ENCODE measurements around the gene NME9. TPM values are rescaled to one million over a fixed set of nuclear protein-coding genes. Genes with fewer than 3 reads are reported as not detected.

Gene NME9
- total and polyA plus RNA-seq, 10 of the 15 experiments (the other 5 are each of a cell fraction or from before 2014, with no cell fraction given): 0.09 to 0.68 (median 0.22) TPM; not detected in 6

DNA sequence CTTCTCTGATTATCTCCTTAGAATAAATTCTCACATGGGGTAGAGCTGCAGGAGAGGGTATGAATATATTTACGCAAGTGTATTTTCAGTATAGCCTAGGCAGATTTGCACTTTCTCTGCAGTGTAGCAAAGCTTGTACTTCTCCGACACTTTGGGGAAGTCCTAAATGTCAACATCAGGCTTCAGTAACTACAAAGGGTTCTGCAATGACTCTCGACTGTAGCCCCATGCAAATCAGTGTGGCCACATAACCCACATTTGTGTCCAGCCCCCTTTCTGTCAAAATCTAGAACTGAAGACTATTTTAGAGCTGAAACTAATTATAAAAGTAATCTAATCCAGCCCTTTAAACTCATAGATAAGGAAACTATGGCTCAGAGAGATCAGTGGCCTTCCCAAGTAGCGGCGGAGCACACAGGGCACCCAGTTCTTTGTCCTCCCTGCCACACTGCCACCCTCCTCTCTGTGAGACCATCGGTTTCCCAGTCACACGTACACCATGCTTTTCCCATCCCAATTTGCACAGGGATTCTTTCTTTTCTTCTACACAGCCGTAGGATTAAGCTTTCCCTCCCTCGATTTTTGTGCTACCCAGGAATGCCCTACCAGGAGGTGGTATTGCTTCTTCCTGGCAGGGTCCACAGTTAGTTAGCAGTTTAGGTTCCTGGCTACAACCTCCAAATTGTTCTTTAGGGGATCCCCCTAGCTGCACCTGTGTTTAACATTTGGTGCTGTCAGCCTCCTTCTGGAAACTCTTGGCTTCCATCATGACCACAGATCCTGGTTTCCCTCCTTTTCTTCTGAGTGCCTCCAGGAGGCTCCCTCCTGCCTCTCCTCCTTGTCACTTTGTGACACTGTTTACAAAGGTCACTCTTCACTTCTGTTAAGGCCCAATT, 41.7 kb upstream of the NME9 start (continued):
- TF ChIP-seq RELB (IDR thresholded peaks at IDR 0.05; ENCODE audit: low read depth) (no peak), GABPA (IDR thresholded peaks at IDR 0.05; ENCODE audit: low read depth) (peak; percentile 23; the same call in 1 of the 2 replicates), BHLHE40 (IDR thresholded peaks at IDR 0.05; ENCODE audit: borderline replicate concordance in 1 of 2, low read depth in 2 of 2, low read length in 1 of 2) (peak; percentile 17 to 37; a peak in 2 of 4 replicates)

- ATAC-seq: no peak
- intact Hi-C loops (cut with micrococcal nuclease; ENCODE audit: unreplicated experiment) (no loop called here), in situ Hi-C loops (cut with MboI) (no loop called here)
- Histone ChIP-seq H3K79me2 (ENCODE audit: control insufficient read depth, insufficient read depth, low read length) (no peaks in the 10 kb centered on the region), H3K4me3 (no peak overlapping the region), H3K9ac (ENCODE audit: control insufficient read depth, insufficient read depth, low read length) (no peak overlapping the region), H3K4me2 (ENCODE audit: control insufficient read depth, insufficient read depth) (no peak overlapping the region), H3K4me1 (ENCODE audit: control insufficient read depth, insufficient read depth, low read length) (peaks cover 17% of the 10 kb centered on the region), H2AFZ (ENCODE audit: control insufficient read depth, low read depth, low read length) (no peak overlapping the region), H3K36me3 (ENCODE audit: control insufficient read depth in 2 of 2, insufficient read depth in 2 of 2, low read length in 1 of 2) (no peaks in the 10 kb centered on the region), H3K9me3 (replicated peaks; ENCODE audit: control insufficient read depth, insufficient read depth, low read length) (peaks cover 4% of the 10 kb centered on the region), H3K27ac (ENCODE audit: control insufficient read depth, insufficient read depth) (no peak overlapping the region), H3K27me3 (replicated peaks in 1 of 2; ENCODE audit: control insufficient read depth in 2 of 2, insufficient read depth in 2 of 2, low read length in 1 of 2) (peaks cover 6 to 15% of the 10 kb centered on the region in 2 experiments), H4K20me1 (ENCODE audit: control insufficient read depth, insufficient read depth) (peaks cover 2% of the 10 kb centered on the region; the same call in 1 of the 2 replicates)
- TF ChIP-seq TAF1 (IDR thresholded peaks at IDR 0.05; ENCODE audit: borderline replicate concordance, low read depth, low read length) (no peak), CHD4 (IDR thresholded peaks at IDR 0.05) (no peak), FOXK2 (IDR thresholded peaks at IDR 0.05) (no peak), ZNF24 (IDR thresholded peaks at IDR 0.05) (no peak), YBX1 (IDR thresholded peaks at IDR 0.05) (no peak), RUNX3 (IDR thresholded peaks at IDR 0.05; ENCODE audit: low read length) (no peak), CBX3 (IDR thresholded peaks at IDR 0.05; ENCODE audit: borderline replicate concordance, low read depth) (no peak), YY1 (IDR thresholded peaks at IDR 0.05; ENCODE audit: low read depth, low read length) (no peak)
- no TSS peak for BruUV-seq (replicated peaks)
- POLR2A ChIA-PET: no interaction called here
- WGBS (ENCODE audit: insufficient coverage, insufficient replicate concordance, low lambda C conversion rate, missing lambda C conversion rate): 34% methylated on average over 8 of the region's 8 CpGs
- CTCF ChIA-PET: no interaction called here
- SMC1A ChIA-PET (ENCODE audit: uncharacterized antibody, unreplicated experiment): interaction anchor here (1.4 kb wide), 1 partner anchor 37 kb away, joined by 3 read pairs; no protein-coding TSS in a partner anchor
- RAD21 ChIA-PET (ENCODE audit: unreplicated experiment): no interaction called here
- DNase-seq (ENCODE audit: low read depth, low spot score): no peak
- FAIRE-seq: no peak
Observed at GRCh38 chr3:138370321-138370720, 40.7 kb upstream of the NME9 start.

Data from GM12878 (cell line).